ENCODE results near the gene ZNF354C.

- TF ChIP-seq MTA3 (IDR thresholded peaks at IDR 0.05; ENCODE audit: borderline replicate concordance, low read length), result no peak
- no peak for TF ChIP-seq RAD21 (IDR thresholded peaks at IDR 0.05; ENCODE audit: insufficient read depth, low read depth, low read length)
- TF ChIP-seq ZSCAN29 (IDR thresholded peaks at IDR 0.05), result no peak
- no peak for TF ChIP-seq CTCF (IDR thresholded peaks at IDR 0.05 in 2 of 3, conservative IDR thresholded peaks at IDR 0.05 in 1 of 3; ENCODE audit: control insufficient read depth in 2 of 3, extremely low read depth in 1 of 3, insufficient read depth in 1 of 3, low read depth in 3 of 3, low read length in 3 of 3)
- TF ChIP-seq, protein P1, sequence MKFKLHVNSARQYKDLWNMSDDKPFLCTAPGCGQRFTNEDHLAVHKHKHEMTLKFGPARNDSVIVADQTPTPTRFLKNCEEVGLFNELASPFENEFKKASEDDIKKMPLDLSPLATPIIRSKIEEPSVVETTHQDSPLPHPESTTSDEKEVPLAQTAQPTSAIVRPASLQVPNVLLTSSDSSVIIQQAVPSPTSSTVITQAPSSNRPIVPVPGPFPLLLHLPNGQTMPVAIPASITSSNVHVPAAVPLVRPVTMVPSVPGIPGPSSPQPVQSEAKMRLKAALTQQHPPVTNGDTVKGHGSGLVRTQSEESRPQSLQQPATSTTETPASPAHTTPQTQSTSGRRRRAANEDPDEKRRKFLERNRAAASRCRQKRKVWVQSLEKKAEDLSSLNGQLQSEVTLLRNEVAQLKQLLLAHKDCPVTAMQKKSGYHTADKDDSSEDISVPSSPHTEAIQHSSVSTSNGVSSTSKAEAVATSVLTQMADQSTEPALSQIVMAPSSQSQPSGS (IDR thresholded peaks at IDR 0.05; ENCODE audit: low read length), result no peak
- no peak for TF ChIP-seq HDAC2 (IDR thresholded peaks at IDR 0.05)
- no peak for TF ChIP-seq LARP7 (IDR thresholded peaks at IDR 0.05)
- TF ChIP-seq SMAD5 (IDR thresholded peaks at IDR 0.05; ENCODE audit: low read depth), result no peak
- TF ChIP-seq POLR2AphosphoS2 (IDR thresholded peaks at IDR 0.05; ENCODE audit: low read depth, low read length), result no peak
- TF ChIP-seq MXI1 (IDR thresholded peaks at IDR 0.05; ENCODE audit: low read depth, low read length), result no peak
- no peak for TF ChIP-seq POLR2A (IDR thresholded peaks at IDR 0.05; ENCODE audit: low read depth, low read length)
- TF ChIP-seq POLR2AphosphoS5 (IDR thresholded peaks at IDR 0.05; ENCODE audit: low read length), result no peak
- TF ChIP-seq BCLAF1 (IDR thresholded peaks at IDR 0.05), result no peak
- TF ChIP-seq KAT2A (conservative IDR thresholded peaks at IDR 0.05; ENCODE audit: control insufficient read depth, low read depth, low read length), result no peak
Measured at GRCh38 chr5:179114756-179115155, 54.6 kb downstream of the ZNF354C start.
